ENCODE results near the gene SLC35E2B.
"Not testable (repeated sequence)": the region's sequence is repeated elsewhere in the genome, so short reads cannot be mapped to it uniquely, and the experiment has no call there.

GRCh38 chr1:1691443-1691842, 1.2 kb downstream of the SLC35E2B start:
- not testable (repeated sequence) for TF ChIP-seq CTCF (IDR thresholded peaks at IDR 0.05; ENCODE audit: low read depth, low read length); EZH2phosphoT487 (IDR thresholded peaks at IDR 0.05; ENCODE audit: low read depth)

All from OCI-LY3 (cell line).